Left lobe of liver (tissue), 2 donors: ENCODE measurements around the gene CLEC14A. TPM values are rescaled to one million over a fixed set of nuclear protein-coding genes. Genes with fewer than 3 reads are reported as not detected.

Source experiments
- ATAC-seq: fragments of 200-7000 bp; cut with Tn5 transposase; one replicate; pipeline ENCODE4 v1.9.1; 2020; ENCODE audit warnings: mild to moderate bottlenecking, moderate library complexity
- DNase-seq: peaks from one replicate; pipeline ENCODE4 v3.0.0-alpha.2; 2020; ENCODE audit warnings: low spot score
- total RNA-seq: library from RNA; stranded (reverse); gene quantifications from one replicate; pipeline ENCODE4 v1.2.1, GENCODE V29; 2021
- donor health status: DM: no; HTN: no; CAD: no; lungs with moderate emphysema.
- donor health status: DM: no; HTN: yes; CAD: no.

CLEC14A gene
- total RNA-seq, 1 donor from 2014 or later, result 5.7 TPM

GRCh38 chr14:38248321-38249028 lies 7.4 kb downstream of the CLEC14A start:
- DNase-seq, result no peak
- ATAC-seq, result no peak

- no peak for ATAC-seq
- no peak for DNase-seq
These were observed 12.1 kb downstream of the CLEC14A start for GRCh38 chr14:38243696-38244240.

GRCh38 chr14:38238878-38239277 lies 17.0 kb downstream of the CLEC14A start:
- no peak for ATAC-seq
- no peak for DNase-seq

- no peak for ATAC-seq
- no peak for DNase-seq
These were observed 17.6 kb downstream of the CLEC14A start for GRCh38 chr14:38238332-38238731.

GRCh38 chr14:38233218-38233617 lies 22.7 kb downstream of the CLEC14A start:
- ATAC-seq (no peak), DNase-seq (no peak)

GRCh38 chr14:38226366-38226765 lies 29.5 kb downstream of the CLEC14A start:
- no peak for ATAC-seq
- DNase-seq, result no peak

- no peak for ATAC-seq
These were observed 29.9 kb downstream of the CLEC14A start for GRCh38 chr14:38225946-38226345.

GRCh38 chr14:38224338-38224737 lies 31.6 kb downstream of the CLEC14A start:
- DNase-seq, result no peak
- peak; percentile 81 for ATAC-seq

More at GRCh38 chr14:38225946-38226345, 29.9 kb downstream of the CLEC14A start:
- DNase-seq, result no peak

GRCh38 chr14:38221077-38221476 lies 34.8 kb downstream of the CLEC14A start:
- ATAC-seq (no peak), DNase-seq (no peak)

GRCh38 chr14:38217553-38217952 lies 38.3 kb downstream of the CLEC14A start:
- ATAC-seq (no peak), DNase-seq (no peak)

- DNase-seq, result no peak
- no peak for ATAC-seq
These were observed 42.9 kb downstream of the CLEC14A start for GRCh38 chr14:38213001-38213400.

GRCh38 chr14:38212111-38212510 lies 43.8 kb downstream of the CLEC14A start:
- no peak for DNase-seq
- ATAC-seq, result no peak

GRCh38 chr14:38211255-38211735 lies 44.6 kb downstream of the CLEC14A start:
- DNase-seq (no peak), ATAC-seq (no peak)

GRCh38 chr14:38210587-38211216 lies 45.2 kb downstream of the CLEC14A start:
- no peak for ATAC-seq

GRCh38 chr14:38209572-38210557 lies 46.0 kb downstream of the CLEC14A start:
- ATAC-seq, result peak; percentile 10

More at GRCh38 chr14:38210587-38211216, 45.2 kb downstream of the CLEC14A start:
- DNase-seq, result no peak

GRCh38 chr14:38208618-38209562 lies 47.0 kb downstream of the CLEC14A start:
- DNase-seq (peak; percentile 91), ATAC-seq (peak; percentile 76)

More at GRCh38 chr14:38209572-38210557, 46.0 kb downstream of the CLEC14A start:
- peak; percentile 52 for DNase-seq

GRCh38 chr14:38207736-38208617 lies 47.9 kb downstream of the CLEC14A start, which contains the start of gene SSTR1:
Gene SSTR1, plus strand, starts transcription at chr14:38207904. Its CDS starts 1,486 bp downstream, at chr14:38209390.
- peak; percentile 95 for DNase-seq
- ATAC-seq, result peak; percentile 74

GRCh38 chr14:38207377-38207735 lies 48.5 kb downstream of the CLEC14A start:
- DNase-seq, result no peak
- peak; percentile 3 for ATAC-seq
